NCI-H226 (cell line): Measurements from ENCODE around the gene LRFN2.

Experiments
- DNase-seq: peaks from one replicate; pipeline ENCODE4 v3.0.0-alpha.2; 2015

Gene LRFN2

DNA sequence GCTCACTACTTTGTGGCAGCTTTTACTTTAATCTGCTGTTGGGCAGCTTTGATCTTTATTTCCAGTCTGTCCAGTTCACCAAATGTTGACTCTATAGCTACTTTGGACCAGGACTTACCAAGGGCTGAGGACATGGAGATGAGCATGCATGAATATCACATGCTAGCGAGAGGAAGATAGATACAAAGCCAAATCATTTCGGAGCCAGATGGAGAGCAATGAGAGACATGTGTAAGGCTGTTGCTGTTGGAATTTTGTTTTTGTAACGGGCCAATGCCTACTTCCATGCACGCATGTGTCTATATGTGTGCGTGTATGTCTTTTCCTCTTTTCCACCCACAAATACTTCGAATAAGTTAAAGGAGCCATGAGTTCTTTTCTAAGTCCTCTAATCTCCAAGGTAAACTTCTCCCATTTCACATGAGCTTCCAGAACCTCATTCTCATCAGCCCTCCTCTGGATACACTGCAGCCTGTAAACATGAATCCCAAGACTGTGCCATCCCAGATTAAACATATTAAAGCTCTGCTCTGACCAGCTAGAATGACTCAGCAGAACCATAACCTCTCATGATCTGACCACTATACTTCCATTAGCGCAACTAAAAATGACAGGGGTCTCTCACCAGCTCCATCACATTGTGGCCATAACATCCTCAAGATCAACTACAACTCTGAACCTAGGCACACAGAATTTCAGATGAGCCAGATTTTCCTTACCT, 160.7 kb downstream of the LRFN2 start:
- no peak for DNase-seq

DNA sequence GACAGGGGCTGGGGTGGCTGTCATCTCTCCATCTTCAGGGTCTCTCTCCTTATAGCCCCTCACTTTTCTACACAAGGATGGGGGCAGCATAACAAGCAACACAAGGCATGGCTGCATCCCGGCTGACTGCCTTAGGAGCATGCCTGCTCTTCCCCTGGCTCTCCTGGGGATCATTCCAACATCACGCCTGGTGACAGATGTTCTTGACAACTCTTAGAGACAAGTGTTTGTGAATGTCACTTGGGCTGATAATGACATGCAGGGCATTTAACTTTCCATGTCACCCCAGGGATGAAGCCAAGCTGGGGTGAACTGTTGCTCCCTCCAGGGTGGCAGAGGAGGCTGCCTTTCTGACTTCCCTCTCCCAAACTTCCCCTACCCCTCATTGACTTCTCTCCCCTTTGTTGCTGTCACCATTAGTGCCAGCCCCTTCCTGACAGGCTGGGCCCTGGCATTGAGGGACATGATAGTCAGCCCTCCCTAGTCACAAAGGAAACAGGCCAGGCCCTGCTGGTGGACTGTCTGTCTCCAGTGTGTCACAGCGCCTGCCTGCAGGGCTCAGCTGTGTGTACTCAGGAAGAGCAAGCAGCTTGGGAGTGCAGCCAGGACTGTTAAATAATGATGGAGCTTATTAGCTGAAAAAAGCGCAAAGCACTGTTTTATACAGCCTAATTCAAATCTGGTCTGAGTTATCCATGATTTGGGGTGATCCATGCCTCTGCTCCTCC, 161.8 kb downstream of the LRFN2 start:
- no peak for DNase-seq

DNA sequence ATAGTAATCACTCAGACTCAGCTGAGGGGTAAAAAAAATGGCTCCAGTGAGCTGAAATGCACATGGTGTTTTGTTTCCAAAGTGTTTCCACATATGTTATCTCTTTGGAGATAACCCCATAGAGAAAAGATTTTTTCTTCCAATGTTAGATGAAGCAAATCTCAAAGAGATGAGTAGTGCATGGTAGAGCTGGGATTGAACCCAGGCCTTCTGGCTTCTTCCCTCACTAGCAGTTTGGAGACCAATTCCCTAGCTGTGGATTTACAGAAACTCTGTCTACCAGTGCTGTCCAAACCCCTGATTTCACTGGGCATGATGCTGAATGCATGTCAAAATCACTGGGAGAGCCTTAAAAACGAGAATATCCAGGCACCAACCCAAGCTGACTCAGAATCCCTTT, 165.1 kb downstream of the LRFN2 start:
- DNase-seq = no peak

DNA sequence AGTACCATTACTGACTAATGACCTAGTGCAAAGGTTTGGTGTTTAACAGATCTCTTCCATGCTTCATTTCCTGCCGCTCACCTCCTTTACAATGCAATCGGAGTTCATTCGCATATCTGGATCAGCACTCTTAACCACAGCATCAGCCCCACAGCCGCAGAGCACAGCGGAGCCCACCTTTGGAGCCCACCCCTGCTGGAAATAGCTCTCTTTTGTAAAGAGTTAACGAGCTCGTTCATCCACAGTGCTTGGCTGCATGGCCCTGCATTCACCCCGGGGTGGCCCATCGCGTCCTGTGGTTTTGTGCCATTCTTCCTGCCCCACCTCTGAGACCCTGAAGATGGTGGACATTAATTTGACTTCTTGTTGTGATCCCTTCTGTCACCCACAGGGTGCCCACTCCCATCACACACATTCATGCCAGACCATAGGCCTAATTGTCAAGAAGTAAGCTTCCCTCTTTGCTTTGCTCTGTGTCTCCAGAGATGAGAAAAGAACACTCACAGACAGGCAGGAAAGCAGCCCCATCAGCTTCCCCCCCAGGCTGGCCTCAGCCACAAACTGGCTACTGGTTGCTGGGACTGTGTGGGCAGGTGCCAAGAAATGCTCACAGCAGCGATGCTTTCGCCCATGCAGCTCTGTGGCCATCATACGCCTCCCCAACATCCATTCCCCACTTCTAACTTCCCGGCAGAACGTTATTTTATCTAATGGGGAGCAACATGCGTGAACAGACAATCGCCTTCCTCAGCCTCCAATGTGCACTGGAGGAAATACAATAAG, 167.0 kb downstream of the LRFN2 start:
- no peak for DNase-seq

DNA sequence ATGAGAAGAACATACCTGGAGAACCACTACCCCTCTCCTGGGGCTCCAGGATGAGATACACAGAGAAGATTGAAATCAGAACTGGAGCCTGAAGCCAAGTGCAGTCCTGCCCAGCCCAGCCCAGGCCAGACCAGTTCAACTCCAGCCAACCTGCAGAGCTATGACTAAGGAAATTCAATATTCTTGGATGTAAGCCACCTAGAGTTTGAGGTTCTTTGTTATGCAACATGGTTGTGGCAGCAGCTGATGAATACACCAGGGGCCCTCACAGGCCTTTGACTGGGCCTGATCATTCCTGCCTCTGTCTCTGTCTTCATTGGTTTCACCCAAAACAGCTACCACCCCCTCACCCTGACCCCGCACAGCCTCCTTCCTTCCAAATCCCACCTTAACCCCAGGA, 167.8 kb downstream of the LRFN2 start:
- DNase-seq = no peak

DNA sequence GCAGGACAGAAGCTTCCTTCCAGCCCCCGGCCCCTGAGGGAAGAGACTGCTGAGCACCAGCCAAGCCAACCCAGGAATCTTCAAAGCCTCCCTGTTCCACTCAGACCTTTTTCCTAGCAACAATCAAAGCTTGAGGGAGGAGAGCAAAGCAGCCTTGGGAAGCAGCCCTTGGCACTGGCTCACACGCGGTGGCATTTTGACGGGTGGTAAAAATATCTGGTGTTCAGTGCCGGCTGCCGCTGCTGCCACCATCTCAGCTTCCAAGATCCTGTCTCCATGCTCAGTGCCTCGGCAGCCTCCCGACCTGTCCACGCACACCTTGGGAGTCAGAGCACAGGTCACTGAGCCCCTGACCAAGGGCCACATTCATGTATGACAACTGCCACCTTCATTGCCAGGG, 170.1 kb downstream of the LRFN2 start:
- DNase-seq = no peak

DNA sequence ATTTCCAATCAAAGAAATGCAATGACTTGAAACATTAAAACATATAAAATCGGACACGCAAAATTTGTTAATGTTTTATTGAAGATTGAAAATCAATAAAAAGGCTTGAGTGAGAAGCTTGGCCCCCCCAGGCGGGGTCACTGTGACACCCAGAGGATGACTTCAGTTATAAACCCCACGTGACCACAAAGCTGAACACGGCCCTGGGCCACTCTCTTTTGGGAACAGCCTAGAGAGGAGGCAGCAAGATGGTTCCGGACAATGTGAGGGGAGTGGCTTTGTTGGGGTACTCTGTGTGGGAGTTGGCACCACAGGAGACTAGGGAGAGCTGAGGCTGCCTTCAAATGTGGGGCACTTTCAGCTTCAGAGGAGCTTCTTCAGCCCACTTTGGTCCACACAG, 172.5 kb downstream of the LRFN2 start:
- no peak for DNase-seq

DNA sequence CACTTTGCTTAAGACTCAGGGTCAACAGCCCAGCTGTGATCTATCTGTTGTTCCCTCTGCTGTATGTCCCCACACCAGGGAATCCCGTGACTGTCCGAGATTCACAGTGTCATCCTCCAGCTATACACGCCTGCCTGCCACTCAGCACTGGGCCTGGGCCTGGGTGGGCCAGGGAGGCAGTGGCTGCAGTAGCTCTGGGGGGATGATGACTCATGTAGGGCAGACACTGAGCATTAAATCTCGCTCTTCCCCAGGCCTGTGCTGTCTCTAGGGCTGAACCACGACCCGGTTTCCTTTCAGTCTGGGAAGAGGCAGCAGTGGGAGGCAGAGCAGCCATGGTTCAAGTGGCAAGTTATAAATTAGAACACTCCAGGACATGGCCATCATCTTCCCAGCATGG, 173.9 kb downstream of the LRFN2 start:
- no peak for DNase-seq

DNA sequence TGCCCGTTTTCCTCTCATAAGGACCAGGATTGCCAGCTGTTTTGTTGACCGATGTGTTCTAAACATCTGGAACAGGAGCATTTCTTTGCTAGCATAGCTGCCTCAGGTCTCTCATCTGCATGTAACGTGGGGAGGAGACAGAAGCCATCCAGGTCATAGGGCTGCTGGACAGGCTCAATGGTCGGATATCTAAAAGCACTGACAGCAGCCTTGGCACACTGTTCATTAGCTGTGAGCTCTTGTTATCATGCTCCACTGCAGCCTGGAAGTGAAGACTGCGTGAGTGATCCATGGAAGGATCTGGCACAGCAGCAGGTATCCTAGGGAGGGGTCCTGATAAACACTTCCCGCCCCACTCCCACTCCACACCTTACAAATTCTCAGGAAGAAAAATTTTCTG, 175.3 kb downstream of the LRFN2 start:
- no peak for DNase-seq

DNA sequence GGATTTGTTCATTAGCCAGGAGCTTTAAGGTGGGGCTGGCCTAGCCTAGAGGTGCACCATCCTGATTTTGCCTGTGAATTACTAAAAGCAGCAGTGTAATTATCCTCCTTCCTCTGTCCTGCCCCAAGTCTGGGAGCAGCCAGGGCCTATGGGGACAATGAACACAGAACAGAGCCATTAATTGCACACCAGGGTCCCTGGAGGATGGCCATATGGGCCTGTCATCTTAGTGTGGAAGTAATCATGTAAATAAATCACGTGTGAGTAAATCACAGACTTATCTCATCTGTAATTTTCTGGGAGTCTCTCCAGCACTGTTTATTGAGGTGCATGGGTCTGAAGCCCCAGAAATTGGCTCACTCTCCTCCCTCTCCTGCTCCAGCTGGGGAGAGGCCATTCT, 176.3 kb downstream of the LRFN2 start:
- no peak for DNase-seq

DNA sequence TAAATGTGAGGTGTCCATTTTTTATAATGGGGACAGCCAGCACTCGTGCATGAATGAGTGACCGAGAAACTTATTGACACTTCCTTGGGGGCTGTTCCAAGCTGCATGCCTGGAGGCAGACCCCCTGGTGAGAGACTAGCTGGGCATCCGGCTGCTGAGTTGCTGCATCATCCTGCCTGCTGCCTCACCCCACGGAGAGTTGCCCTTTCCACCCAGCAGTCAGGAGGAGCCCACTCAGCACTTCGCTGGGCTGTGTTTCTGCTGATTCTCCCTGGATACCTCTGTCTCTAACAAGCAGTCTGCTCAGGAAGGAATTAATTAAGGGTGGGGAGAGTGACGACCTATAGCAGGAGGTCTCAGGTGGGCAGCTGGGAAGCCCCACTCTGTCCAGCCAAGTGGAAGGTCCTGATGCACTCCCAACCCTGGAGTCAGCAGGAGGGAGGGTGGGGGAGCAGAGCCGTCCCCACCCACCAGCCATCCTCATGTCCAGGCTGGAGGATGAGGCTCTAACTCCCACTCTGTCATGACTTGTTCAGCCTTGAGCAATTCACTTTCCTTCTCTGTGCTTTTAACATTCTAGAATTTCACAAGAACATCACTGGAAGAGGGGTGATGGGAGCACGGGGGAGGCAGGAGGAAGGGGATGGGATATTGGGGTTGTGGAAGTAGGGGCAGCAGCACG, 177.3 kb downstream of the LRFN2 start:
- DNase-seq = no peak

DNA sequence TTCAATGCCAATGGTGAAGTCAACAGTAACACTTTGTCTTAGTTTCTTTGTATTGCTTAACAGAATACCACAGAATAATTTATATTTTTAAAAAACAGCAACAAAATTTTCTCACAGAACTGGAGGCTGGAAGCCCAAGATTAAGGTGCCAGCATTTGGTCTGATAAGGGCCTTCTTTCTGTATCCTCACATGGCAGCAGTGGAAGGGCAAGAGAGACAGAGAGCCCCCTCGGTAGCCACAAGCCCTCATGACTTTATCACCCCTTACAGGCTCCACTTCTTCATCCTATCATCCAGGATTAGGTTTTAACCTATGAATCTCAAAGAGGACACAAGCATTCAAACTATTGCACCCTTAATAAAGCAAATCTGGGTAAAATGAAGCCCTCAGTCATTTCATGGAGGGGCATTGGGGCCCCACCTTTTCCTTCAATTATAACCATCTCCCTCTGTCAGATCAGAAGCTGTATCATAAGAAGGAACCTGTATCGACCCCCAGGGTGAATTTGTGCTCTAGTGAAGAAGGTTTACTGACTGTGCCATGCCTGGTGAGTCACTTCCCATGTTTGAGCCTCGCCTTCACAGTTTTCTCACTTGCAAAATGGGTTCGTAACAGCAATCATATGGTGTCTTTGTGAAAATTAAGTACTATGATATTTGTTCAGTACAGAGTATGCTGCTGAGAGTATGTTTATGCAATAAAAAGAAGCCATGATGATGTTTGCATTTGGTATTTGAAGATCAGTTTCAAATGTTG, 178.2 kb downstream of the LRFN2 start:
- no peak for DNase-seq

DNA sequence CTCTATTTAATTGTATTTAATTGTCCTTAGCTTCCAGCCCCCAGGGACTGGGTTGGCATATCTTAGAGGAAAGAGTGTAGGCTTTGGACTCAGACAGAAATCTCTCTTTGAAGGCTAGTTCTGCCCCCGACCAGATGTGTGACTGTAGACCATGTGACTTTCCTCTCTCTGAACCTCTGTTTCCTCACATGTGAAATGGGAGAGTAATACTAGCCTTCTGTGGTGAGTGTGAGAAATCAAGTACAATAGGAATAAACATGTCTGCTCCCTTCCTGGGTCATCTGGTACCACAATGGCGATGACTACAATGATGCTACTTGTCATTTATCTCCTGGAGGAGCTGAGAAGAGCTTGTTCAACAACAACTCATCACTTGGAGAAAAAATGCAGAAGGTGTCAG, 179.9 kb downstream of the LRFN2 start:
- DNase-seq = no peak

DNA sequence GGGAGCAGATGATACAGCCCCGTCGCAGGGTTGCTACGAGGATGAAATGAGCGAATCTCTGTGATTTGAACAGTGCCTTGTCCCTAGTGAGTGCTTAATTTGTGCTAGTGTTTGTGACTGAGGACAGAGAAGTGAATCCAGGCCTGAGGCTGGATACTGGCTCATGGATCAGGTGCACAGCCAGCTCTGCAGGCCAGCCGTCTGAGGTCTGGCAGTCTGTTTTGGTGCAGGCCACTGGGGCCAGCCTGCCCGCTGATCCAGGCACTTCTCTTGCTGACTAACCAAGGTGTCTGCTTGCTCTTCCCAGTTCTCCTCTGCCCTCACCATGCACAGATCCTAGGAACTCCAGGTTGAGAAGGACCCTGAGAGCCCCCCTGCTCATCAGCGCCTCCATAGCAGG, 181.0 kb downstream of the LRFN2 start:
- no peak for DNase-seq

DNA sequence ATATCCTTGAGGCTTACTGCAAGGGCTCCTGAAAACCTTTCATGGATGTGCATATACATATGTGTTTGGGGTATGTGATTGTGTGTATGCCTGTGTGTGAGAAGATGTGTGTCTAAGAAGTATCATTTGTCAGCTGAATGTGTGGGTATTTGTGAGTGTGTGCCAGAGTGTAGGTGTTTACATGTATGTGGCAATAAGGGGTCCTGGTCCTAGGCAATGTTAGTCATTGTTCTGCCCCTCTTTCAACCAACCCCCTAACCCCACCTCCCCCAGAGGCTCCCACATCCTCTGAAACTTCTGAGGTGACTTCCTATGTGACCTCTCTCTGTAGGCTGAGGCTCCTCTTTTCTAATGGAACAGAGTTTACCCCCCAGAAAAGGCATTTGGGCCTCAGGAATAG, 186.4 kb downstream of the LRFN2 start:
- no peak for DNase-seq

DNA sequence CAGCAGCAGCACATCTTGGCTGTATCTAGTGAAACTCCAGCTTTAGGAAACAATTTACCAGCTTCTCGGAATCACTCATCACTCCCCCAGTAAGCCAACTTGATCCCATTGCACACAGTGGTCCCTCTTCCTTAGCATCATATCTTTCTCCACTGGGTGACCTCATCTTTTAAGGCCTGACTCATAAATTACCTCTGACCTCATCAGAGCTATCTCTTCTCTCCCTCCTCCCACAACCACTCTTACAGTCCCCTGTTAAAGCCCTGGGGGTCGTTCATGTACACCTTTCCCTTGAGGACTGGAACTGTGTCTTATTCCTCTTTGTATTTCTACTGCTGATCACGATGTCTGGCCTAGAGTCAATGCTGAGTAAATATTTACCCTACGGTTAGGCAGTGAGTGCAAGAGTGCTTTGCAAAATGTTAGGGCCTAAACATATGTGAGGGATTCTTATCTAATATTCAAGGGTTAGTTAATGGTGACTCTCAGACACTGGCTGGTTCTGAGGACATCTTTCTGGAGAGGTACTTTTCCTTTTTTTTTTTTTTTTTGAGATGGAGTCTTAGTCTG, 187.2 kb downstream of the LRFN2 start:
- no peak for DNase-seq

DNA sequence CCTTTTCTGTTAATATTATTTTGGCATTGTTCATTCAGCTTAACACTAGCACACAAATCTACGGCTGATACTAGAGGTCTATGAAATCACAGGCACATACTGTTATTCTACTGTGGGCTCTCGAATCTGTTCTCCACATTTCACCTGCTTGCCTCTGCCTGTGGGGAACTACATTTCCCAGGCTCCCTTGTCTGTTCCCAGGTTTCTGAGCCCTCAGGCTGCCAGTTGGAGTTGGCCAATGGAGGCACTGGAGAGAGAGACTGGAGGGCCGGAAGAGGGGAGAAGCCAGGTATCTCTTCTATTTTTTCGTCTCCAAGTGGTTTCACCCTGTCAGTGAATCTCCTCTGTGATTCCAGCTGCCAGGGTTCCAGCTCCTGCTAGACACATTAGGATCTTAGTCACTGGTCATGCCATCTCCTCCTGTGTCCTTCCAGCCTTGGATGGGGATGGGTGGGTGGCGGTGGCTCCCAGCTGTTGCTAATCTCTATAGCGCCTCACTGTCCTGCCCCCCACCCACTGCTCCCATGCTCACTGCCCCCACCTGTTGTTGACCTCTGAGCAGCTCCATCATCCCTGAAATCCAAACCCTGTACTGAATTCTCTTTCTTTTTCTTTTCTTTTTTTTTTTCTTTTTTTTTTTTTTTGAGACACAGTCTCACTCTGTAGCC, 188.2 kb downstream of the LRFN2 start:
- no peak for DNase-seq

DNA sequence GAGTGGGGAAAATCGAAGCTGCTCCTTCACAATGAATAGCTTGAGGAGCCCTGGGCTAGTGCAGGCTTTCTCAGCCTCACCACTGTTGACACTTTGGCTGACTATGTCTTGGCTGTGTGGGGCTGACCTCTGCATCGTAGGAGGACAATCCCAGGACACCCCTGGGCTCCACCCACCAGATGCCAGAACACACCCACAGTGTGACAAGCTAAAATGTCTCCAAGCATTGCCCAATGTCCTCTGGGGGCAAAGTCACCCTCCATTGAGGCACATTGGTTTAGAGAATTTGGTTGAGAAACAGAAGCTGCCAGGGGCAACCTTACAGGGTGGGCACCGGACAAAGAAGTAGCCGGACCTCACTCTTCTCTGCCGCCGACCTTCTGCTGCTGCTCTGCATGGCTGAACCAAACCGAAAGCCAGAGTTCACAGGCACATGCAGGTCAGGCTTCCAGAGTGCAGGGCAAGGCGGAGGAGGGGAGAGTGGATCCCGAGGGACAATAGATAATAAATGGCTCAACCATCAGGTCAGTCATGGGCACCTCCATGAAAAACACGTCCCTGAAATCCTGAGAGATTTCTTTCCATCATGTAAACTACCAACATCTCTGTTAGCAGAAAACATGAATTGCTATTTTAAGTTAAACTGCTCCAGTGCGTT, 189.0 kb downstream of the LRFN2 start:
- DNase-seq = no peak

DNA sequence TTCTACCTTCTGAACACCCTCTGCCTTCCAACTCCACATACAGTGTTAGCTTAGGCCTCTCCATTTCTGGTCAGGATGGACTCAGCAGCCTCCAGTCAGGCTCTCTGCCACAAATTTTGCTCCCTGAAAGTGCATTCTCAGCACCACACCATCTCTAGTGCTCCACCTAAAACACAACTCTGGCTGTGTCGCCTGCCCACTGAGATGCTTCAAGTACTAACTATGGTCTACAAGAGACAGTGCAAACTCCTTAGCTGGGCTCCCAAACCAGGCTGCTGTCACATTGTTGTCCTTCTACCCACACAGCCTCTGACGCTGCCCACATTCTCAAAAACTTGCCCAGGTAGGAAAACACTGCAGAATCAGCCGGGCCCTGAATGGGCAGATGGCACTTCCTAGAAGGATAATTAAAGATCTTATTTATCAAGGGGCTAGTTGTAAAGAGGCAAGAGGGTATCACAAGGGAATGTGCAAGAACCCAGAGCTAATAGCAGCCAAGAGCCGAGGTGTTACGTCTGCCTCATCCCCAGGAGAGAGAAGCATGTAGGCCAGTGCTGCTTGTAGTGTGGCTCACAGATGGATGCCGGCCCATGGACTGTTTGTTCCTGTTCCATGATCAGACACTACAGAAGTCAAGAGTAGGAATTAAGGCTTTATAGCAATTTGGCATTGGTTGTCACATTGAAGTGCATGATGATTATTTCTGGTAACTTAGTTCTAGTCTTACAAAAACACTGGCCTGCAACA, 189.7 kb downstream of the LRFN2 start:
- DNase-seq = no peak

DNA sequence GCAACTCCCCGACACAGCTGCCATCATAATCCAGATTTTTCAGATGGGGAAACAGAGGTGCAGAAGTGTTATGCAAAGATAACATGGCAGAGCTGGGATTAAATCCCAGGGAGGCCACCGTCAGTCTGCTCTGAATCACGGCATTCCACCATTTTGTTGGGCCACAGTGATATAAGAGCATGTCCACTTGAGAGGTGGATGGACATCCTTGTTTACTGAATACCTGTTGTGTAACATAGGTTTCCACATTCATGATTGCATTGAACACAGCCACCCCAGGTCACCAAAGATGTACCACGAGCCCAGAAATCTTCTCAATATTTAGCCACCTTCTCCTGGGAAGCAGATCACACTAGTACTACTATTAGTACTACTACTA, 191.5 kb downstream of the LRFN2 start:
- no peak for DNase-seq
